ENCODE data around the gene BICD2. TPM values are rescaled to one million over a fixed set of nuclear protein-coding genes. Genes with fewer than 3 reads are reported as not detected.

BICD2 gene
- total and polyA plus RNA-seq, 9 of the 15 experiments (the other 6 are each of a cell fraction or from before 2014, with no cell fraction given) = 3.6 to 23.4 (median 11.8) TPM

GRCh38 chr9:92720807-92721535, 43.7 kb downstream of the BICD2 start:
- in situ Hi-C loops (cut with MboI) = no loop called here
- WGBS (ENCODE audit: insufficient coverage, low coverage, missing lambda C conversion rate) = 88% methylated on average over 8 of the region's 8 CpGs
- Histone ChIP-seq H3K27me3 (ENCODE audit: control insufficient read depth in 2 of 2, insufficient read depth in 2 of 2, low read length in 2 of 2) (no peaks in the 10 kb centered on the region), H3K4me1 (replicated peaks in 1 of 2; ENCODE audit: control insufficient read depth in 2 of 2, insufficient read depth in 2 of 2, low read length in 2 of 2) (peaks cover 2 to 8% of the 10 kb centered on the region in 2 experiments; a peak in 4 of 5 replicates), H3K9me1 (ENCODE audit: control insufficient read depth, insufficient read depth, low read length) (no peaks in the 10 kb centered on the region), H3K9me3 (replicated peaks; ENCODE audit: control insufficient read depth, insufficient read depth, low read depth, low read length) (no peaks in the 10 kb centered on the region), H3K4me3 (no peak overlapping the region), H3K36me3 (ENCODE audit: control insufficient read depth, insufficient read depth, low read length) (peaks cover 74% of the 10 kb centered on the region; the same call in 2 of the 3 replicates), H4K20me1 (replicated peaks; ENCODE audit: control insufficient read depth, insufficient read depth, low read length) (peaks cover 12% of the 10 kb centered on the region), H2AFZ (ENCODE audit: low read depth, low read length) (no peak overlapping the region), H3K4me2 (ENCODE audit: insufficient read depth, low read length) (no peak overlapping the region), H3K9ac (ENCODE audit: insufficient read depth in 1 of 2, low read depth in 2 of 2, low read length in 2 of 2) (no peak overlapping the region; a peak in 1 of 4 replicates), H3K79me2 (ENCODE audit: control insufficient read depth, insufficient read depth, low read length) (no peaks in the 10 kb centered on the region), H3K27ac (ENCODE audit: extremely low read depth, low read depth, low read length) (no peak overlapping the region)
- FAIRE-seq = no peak
- intact Hi-C loops (cut with micrococcal nuclease) = no loop called here
- CTCF ChIA-PET (ENCODE audit: low intra/inter-chr PET ratio) = no interaction called here
- DNase-seq (ENCODE audit: extremely low read depth in 1 of 4, low spot score in 3 of 4) = no peak
- POLR2A ChIA-PET = interaction anchor here (0.7 kb wide), 1 partner anchor 1197 kb away, joined by 3 read pairs; no protein-coding TSS in a partner anchor
- no TSS peak for BruUV-seq (replicated peaks)
- no peak for ATAC-seq
- no peak for TF ChIP-seq DLX4 (CRISPR knock-in tag; IDR thresholded peaks at IDR 0.05)
- no peak for TF ChIP-seq NFE2L1 (tag; IDR thresholded peaks at IDR 0.05; ENCODE audit: borderline replicate concordance, low read depth)
- TF ChIP-seq TEAD4 (IDR thresholded peaks at IDR 0.05; ENCODE audit: low read length) = no peak
- TF ChIP-seq TEAD4 (CRISPR knock-in tag; IDR thresholded peaks at IDR 0.05; ENCODE audit: borderline replicate concordance) = no peak
- TF ChIP-seq CHD1 (IDR thresholded peaks at IDR 0.05; ENCODE audit: low read length) = no peak
- no peak for TF ChIP-seq PCBP2 (IDR thresholded peaks at IDR 0.05; ENCODE audit: low read depth, low read length, poor library complexity, severe bottlenecking)
- TF ChIP-seq ZNF785 (CRISPR knock-in tag; IDR thresholded peaks at IDR 0.05) = no peak
- no peak for TF ChIP-seq ZNF407 (IDR thresholded peaks at IDR 0.05; ENCODE audit: low read depth)
- TF ChIP-seq HDAC2 (IDR thresholded peaks at IDR 0.05) = no peak
- no peak for TF ChIP-seq POLR2AphosphoS2 (IDR thresholded peaks at IDR 0.05; ENCODE audit: low read length)
- no peak for TF ChIP-seq SMAD1 (IDR thresholded peaks at IDR 0.05; ENCODE audit: low read depth, low read length, partially characterized antibody)
- TF ChIP-seq ZNF79 (CRISPR knock-in tag; IDR thresholded peaks at IDR 0.05; ENCODE audit: low read depth) = no peak
